DND-41 (cell line): ENCODE data around the gene KIRREL3.

Experiments used
- ATAC-seq: fragments of 200-7000 bp; cut with Tn5 transposase; 3 replicates; pipeline ENCODE4 v1.9.1; 2021; ENCODE audit warnings: low read depth; ENCODE audit not compliant: insufficient read depth
- DNase-seq: peaks from one replicate; pipeline ENCODE4 v3.0.0-alpha.2; 2020
- H2AFZ ChIP-seq: 2 replicates; pipeline ENCODE4 v1.6.0; 2012; ENCODE audit warnings: low read depth, low read length
- H3K27ac ChIP-seq: 2 replicates; pipeline ENCODE4 v1.5.1; 2012; ENCODE audit warnings: low read length, inconsistent platforms
- H3K27me3 ChIP-seq: fragments of 200-600 bp; sonication (generic); 2 replicates; pipeline ENCODE4 v1.6.0; 2012; ENCODE audit warnings: low read length, mild to moderate bottlenecking, inconsistent platforms; ENCODE audit not compliant: insufficient read depth, poor library complexity
- H3K36me3 ChIP-seq: 2 replicates; pipeline ENCODE4 v1.5.1; 2012; ENCODE audit warnings: low read length, inconsistent platforms; ENCODE audit not compliant: insufficient read depth
- H3K4me1 ChIP-seq: 2 replicates; pipeline ENCODE4 v1.5.1; 2012; ENCODE audit warnings: mild to moderate bottlenecking, low read length; ENCODE audit not compliant: insufficient read depth
- H3K4me2 ChIP-seq: 2 replicates; pipeline ENCODE4 v1.6.0; 2012; ENCODE audit warnings: mild to moderate bottlenecking, moderate library complexity, low read length, inconsistent platforms; ENCODE audit not compliant: insufficient read depth
- H3K4me3 ChIP-seq, 2 experiments: fragments of 200-600 bp in 1 of 2; shearing (Covaris generic) in 1 of 2; 2 replicates each; pipeline ENCODE4 v1.5.1; 2012 to 2016; ENCODE audit warnings: inconsistent platforms in 2 of 2, low read length in 2 of 2, mild to moderate bottlenecking in 2 of 2, low read depth in 1 of 2, moderate library complexity in 1 of 2
- H3K79me2 ChIP-seq: 2 replicates; pipeline ENCODE4 v1.6.0; 2012; ENCODE audit warnings: low read length, inconsistent platforms; ENCODE audit not compliant: insufficient read depth
- H3K9ac ChIP-seq: 2 replicates; pipeline ENCODE4 v1.6.0; 2012; ENCODE audit warnings: low read depth, mild to moderate bottlenecking, inconsistent platforms, low read length, moderate library complexity
- H3K9me3 ChIP-seq: 2 replicates; pipeline ENCODE4 v1.5.1; 2012; ENCODE audit warnings: low read length, moderate library complexity, mild to moderate bottlenecking, inconsistent platforms; ENCODE audit not compliant: insufficient read depth, severe bottlenecking
- H4K20me1 ChIP-seq: 2 replicates; pipeline ENCODE4 v1.6.0; 2012; ENCODE audit warnings: low read length; ENCODE audit not compliant: insufficient read depth
- CTCF ChIP-seq: IDR thresholded peaks from 2 replicates; pipeline ENCODE4 v1.5.1; 2012; ENCODE audit warnings: borderline replicate concordance, low read length, moderate library complexity, mild to moderate bottlenecking; ENCODE audit not compliant: poor library complexity, severe bottlenecking; ENCODE audit errors: extremely low read depth
- EZH2 ChIP-seq: IDR thresholded peaks from 3 replicates; pipeline ENCODE4 v1.6.1; 2012; ENCODE audit warnings: borderline replicate concordance, low read depth, mild to moderate bottlenecking, moderate library complexity, low read length, inconsistent platforms; ENCODE audit not compliant: severe bottlenecking

Gene KIRREL3

GRCh38 chr11:126431401-126432064 lies 569.0 kb downstream of the KIRREL3 start:
- Histone ChIP-seq H3K79me2 (no peaks in the 10 kb centered on the region), H3K4me2 (no peak overlapping the region), H3K4me1 (no peaks in the 10 kb centered on the region), H3K36me3 (no peaks in the 10 kb centered on the region), H3K27me3 (no peaks in the 10 kb centered on the region), H3K9me3 (no peaks in the 10 kb centered on the region), H3K9ac (no peak overlapping the region), H2AFZ (no peak overlapping the region), H3K4me3 (no peak overlapping the region), H4K20me1 (no peaks in the 10 kb centered on the region; the same call in 1 of the 2 replicates), H3K27ac (no peak overlapping the region)
- no peak for DNase-seq
- no peak for ATAC-seq
- TF ChIP-seq EZH2 (no peak), CTCF (no peak)

GRCh38 chr11:126430581-126431335 lies 569.8 kb downstream of the KIRREL3 start:
- Histone ChIP-seq H3K4me2 (no peak overlapping the region), H3K79me2 (no peaks in the 10 kb centered on the region), H3K36me3 (no peaks in the 10 kb centered on the region), H3K27ac (no peak overlapping the region), H3K9ac (no peak overlapping the region), H3K9me3 (no peaks in the 10 kb centered on the region), H2AFZ (no peak overlapping the region), H3K27me3 (no peaks in the 10 kb centered on the region), H4K20me1 (no peaks in the 10 kb centered on the region; the same call in 1 of the 2 replicates), H3K4me3 (no peak overlapping the region), H3K4me1 (no peaks in the 10 kb centered on the region)
- no peak for DNase-seq
- no peak for ATAC-seq
- TF ChIP-seq EZH2 = no peak
- TF ChIP-seq CTCF = no peak

- H3K9me3 ChIP-seq = no peaks in the 10 kb centered on the region
- no peaks in the 10 kb centered on the region for H3K79me2 ChIP-seq
- H3K9ac ChIP-seq = no peak overlapping the region
- H3K4me1 ChIP-seq = no peaks in the 10 kb centered on the region
- no peaks in the 10 kb centered on the region for H3K27me3 ChIP-seq
- no peak overlapping the region for H3K27ac ChIP-seq
- no peak overlapping the region for H3K4me3 ChIP-seq
- H2AFZ ChIP-seq = no peak overlapping the region
- no peaks in the 10 kb centered on the region for H3K36me3 ChIP-seq
- no peak overlapping the region for H3K4me2 ChIP-seq
- TF ChIP-seq CTCF (no peak), EZH2 (no peak)
- DNase-seq = no peak
- no peak for ATAC-seq
- no peaks in the 10 kb centered on the region for H4K20me1 ChIP-seq
Measured at GRCh38 chr11:126426820-126427749, 573.5 kb downstream of the KIRREL3 start.
